ENCODE data around the gene TSC1.
"Not testable (repeated sequence)": the region's sequence is repeated elsewhere in the genome, so short reads cannot be mapped to it uniquely, and the experiment has no call there.

Gene TSC1

GRCh38 chr9:132975961-132976360 is 31.5 kb upstream of the TSC1 start:
- DNase-seq: no peak

- no peak for DNase-seq
Measured at GRCh38 chr9:132973713-132974112, 29.3 kb upstream of the TSC1 start.

- DNase-seq: no peak
Measured at GRCh38 chr9:132973166-132973565, 28.8 kb upstream of the TSC1 start.

GRCh38 chr9:132970324-132971062 is 26.1 kb upstream of the TSC1 start:
- no peak for DNase-seq

DNA sequence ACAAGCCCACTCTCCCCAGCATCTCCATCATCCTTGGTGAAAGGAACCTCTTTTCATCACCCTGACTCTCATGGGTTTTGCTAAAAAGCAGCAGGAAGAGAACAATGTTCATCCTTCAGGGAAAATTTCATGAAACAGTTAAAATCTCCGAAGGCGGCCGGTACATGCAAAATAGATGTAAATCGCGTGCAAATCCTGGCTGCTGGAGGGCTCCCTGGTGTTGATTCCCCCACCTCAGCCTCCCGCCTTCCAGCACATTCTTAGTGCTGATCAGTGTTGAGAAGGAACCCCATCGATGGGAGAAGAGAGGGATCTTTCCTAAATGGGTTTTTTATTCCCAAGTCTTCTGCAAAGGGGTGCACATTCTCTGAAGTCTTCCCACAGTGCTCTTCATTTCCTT is 25.4 kb upstream of the TSC1 start:
- DNase-seq: no peak

DNA sequence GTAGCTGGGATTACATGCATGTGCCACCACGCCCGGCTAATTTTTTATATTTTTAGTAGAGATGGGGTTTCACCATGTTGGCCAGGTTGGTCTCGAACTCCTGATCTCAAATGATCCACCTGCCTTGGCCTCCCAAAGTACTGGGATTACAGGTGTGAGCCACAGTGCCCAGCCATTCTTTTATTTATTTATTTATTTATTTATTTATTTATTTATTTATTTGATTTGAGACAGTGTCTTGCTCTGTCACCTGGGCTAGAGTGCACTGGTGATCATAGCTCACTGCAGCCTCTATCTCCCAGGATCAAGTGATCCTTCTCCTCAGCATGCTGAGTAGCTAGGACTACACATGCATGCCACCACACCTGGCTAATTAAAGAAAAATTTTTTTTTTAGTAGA is 23.5 kb upstream of the TSC1 start:
- DNase-seq: not testable (repeated sequence)

GRCh38 chr9:132965478-132965877 is 21.1 kb upstream of the TSC1 start:
- DNase-seq: no peak

DNA sequence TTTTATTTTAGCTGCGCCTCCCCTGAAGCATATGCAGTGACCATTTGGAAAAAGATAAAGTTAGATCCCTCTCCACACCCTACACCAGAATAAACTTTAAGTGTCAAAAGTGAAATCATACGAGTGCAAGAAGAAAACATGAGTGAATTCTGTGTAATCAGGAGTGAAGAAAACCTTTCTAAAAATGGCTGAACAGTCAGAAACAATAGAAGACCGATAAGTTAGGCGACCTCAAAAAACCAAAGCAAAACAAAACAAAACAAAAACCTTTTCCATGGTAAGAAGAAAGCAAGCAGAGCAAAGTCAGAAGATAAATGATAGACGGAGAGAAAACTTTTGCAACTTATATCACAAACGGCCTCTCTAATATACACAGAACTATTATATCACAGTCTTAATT is 16.6 kb upstream of the TSC1 start:
- no peak for DNase-seq

DNA sequence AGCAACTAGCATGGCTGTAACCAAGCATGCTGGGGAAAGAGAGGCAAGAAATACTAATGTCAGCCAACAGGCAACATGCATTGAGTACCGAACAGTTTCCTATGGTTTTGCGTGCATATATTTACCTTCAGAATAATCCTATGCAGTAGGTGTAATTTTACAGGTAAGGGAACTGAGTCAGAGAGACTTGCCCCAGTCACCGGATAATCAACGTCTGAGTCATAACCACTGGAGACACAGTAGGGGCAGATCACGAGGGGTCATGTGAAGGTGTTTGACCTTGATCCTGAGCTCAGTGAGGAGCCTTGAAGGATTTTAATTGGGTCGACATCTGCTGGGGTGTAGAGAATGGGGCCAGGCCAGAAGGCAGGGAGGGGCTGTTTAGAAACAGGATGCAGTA is 13.4 kb upstream of the TSC1 start:
- DNase-seq: no peak

- no peak for DNase-seq
Measured at GRCh38 chr9:132955768-132956167, 11.4 kb upstream of the TSC1 start.

DNA sequence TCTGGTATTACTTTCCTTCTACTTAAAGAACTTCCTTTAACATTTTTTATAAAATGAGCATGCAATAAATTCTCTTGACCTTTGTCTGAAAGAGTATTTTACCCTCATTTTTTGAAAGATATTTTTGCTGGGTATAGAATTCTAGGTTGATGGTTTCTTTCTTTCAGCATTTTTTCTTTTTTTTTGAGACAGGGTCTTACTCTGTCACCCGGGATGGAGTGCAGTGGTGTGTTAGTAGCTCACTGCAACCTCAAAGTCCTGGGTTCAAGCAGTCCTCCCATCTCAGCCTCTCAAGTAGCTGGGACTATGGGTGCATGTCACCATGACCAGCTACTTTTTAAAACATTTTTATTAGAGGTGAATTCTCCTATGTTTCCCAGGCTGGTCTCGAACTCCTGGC is 10.7 kb upstream of the TSC1 start:
- DNase-seq: no peak

DNA sequence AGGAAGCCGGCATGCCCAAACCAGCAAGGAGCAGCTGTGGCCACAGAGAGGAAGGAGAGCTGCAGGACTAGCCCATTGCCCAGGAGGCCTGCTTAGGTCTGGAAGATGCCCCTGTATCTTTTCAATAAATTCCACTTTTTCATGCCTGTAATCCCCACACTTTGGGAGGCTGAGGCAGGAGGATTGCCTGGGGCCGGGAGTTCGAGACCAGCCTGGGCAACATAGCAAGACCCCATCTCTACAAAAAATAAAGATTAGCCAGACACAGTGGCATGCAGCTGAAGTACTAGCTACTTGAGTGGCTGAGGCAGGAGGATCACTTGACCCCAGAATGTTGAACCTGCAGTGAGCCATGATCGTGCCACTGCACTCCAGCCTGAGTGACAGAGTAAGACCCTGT is 5.3 kb upstream of the TSC1 start:
- no peak for DNase-seq

DNA sequence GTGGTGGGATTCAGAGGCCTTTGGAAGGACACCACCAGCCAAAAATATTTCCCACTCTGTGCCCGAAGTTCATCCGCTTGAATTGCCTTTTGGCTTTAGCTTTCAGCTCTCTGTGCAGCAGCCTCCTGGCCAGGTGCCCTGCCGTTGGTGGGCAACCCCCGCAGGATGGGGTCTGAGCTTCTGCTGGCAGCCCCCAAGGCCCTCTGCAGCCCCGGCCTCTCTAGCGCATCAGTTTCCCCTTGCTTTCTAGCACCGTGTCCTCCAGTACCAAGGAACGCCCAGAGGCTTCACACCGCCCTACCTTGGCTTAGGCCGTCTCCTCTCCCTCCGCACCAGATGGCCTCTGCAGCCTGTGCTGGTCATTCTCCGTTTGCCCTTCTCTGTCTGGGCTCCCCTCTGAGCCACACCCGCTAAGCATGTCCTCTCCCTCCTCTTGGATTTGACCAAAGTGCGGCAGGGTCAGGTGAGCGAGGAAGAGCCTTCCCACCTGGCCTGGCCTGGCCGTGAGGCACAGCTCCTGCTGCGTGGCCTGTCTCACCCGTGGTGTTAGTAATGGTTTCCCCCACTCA is 4.2 kb upstream of the TSC1 start:
- no peak for DNase-seq

GRCh38 chr9:132947756-132948155 is 3.3 kb upstream of the TSC1 start:
- no peak for DNase-seq

DNA sequence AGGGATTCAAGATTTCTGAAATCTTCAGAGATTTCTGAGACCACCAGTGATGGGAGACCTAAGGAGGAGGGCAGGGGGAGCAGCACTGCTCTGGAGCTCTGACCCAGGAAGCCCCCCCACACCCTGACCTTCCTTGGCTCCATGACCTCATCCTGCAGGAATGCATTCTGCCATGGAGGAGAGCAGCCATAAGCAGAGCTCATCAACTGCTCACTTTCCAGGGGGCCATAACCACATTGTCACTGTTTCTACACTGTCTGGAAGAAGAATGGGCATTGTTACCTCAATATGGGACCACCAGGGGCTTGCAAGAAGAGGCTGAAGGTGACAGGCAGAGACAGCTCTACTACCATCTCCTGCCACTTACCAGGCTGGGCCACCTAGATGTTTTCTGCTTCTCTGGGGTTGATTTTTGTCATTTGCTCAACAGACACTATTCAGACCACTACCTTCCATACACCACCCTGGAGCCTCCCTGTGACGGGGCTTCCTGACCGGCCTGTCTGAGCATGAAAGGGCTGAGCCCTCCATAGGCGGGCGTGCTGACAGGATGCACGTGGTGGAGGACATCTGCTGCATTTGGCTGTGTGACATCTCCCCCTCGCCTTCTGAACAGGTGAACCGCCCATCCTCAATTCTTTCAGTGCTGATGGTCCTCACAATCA is 2.3 kb upstream of the TSC1 start:
- no peak for DNase-seq

- DNase-seq: no peak
Measured at GRCh38 chr9:132946211-132946610, 1.8 kb upstream of the TSC1 start.

DNA sequence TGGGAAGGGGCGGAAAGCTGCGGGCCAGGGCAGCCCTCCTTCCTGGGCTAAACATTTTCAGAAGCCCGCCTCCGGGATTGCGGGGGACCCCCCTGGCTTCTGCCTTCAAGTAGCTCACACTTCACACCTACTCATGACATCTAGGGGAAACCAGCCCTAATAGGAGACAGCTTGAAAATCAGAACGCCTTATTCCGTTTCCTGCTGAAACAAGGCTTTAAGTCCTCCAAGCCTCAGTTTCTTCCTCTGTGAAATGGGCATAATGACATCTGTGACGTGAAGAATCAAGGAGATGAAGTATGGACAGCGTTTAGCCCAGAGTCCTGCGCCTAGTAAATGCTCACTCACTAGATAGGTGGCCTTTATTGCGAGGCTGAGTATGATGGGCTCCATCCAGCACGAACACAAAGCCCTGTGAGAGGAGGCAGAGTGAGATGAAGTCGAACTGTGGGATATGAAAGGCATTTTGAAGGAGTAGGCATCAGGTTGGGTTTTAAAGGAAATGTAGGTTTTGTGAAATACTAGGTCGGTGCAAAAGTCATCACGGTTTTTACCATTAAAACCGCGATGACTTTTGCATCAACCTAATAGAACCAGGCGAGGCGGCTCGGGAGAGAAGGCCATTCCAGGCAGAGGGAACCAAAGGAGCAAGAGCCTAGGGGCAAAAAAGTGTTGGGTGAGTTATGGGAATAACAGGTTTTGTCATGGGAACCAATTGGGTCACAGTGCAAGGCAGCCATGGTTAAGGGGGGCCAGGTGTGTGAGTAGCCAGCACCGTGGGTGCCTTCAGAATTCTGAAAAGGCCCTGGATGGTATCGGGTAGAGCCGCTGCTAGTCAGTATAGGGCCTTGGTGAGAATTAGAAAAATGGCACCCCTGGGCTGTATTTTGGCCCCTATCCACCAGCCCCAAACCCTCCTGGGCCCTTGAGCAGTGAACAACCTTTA is 1.0 kb upstream of the TSC1 start:
- DNase-seq: no peak

DNA sequence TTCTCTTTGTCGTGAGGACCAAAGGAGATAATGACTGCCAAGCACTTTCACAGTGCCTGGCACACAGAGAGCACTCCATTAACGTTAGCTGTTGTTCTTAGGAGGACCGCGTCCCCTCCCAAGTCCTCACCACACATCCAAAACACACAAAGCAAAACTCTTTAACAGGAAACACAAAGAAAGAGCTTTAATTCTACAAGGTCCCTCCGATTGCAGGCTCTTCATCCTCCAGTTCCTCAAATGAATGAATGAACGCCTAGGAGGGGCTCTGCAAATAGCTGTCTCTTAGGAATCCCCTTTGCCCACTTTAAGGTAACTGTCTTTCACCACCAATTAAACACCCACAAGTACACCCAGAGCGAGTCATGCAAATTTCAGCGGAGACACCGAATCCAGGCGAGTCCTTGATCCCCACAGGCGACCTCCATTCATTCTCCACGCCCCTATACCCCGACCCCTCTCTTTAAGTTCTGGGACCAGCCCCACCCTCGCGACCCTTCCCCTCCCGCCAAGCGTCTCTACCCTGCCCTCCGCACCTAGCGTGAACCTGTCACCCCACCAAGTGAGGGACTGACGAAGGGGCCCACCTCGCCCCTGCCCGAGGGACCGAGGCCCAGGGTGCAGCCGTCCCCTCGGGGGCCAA is 644 bp downstream of the TSC1 start:
- DNase-seq: no peak

DNA sequence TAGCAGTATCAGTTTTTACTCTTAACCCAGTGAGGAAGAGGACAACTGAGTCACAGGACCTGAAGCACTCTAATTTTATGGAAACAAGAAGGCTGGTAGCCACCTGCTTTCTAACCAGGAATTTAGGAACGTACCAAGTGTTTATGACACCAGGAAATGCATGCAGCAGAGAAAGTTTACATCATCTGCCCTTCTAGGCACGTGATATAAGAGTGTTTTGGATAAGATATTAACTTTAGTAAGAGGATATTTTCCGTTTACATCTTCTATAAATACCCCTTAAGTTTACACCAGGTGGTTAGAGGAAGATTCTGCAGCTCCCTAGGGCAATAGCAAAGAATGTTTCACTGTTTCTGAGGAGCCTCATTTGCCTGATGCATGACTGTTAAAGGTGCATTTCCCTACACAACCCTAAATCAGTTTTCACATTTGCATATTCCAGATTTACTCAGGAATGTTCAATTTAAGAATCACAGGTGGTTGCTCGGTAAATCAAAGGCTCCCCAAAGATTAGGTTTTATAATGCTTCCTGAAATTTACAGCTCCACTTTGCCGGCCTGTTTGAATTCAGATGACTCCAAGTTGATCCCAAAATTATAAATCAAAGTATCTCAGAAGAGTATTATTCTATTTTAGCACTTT is 1.8 kb downstream of the TSC1 start:
- DNase-seq: no peak

DNA sequence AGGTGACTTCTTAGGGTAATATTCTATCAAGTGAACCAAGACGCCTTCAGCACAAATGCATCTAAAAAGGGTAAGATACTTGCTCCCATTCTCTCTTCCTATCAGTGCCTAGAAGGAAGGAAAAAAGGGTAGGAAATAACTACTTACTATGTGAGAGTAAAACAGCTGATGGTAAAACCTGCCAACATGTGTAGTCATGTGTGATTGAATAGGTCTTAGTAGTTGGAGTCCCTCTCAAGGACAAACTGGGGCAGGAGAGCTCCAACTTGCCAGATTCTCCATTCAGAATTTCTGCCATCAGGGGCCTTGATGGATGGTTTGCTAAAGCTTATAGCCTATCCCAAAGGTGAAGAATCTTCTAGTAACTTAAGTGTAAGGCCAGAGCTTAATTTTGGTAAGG is 5.2 kb downstream of the TSC1 start:
- DNase-seq: no peak

DNA sequence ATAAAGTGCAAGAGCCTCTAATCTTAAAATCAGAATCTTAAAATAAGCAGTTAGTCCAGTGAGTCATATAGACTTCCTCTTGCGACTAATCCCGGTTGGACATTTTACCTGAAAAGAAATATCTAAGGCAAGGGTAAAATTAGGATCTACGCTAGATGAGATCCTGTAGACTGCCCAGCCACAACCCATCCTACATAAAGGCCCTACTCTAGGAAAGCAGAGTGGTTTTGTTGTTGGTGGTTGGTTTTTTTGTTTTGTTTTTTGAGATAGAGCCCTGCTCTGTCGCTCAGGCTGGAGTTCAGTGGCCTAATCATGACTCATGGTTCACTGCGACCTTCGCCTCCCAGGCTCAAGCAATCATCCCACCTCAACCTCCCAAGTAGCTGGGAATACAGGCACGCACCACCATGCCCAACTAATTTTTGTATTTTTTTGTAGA is 6.9 kb downstream of the TSC1 start:
- no peak for DNase-seq

- DNase-seq: no peak
Measured at GRCh38 chr9:132935026-132935425, 9.4 kb downstream of the TSC1 start.

Measured in activated CD4-positive, alpha-beta T cell treated with anti-CD3 and anti-CD28 coated beads, Interleukin-2, amount 50 U/mL, for 1 hour (primary cell).